Tibial nerve (tissue), 3 donors: ENCODE measurements around the gene NEU4.

Experiments used
- POLR2A ChIP-seq, 2 donors: fragments of 450-650 bp; IDR thresholded peaks; one replicate each; pipeline ENCODE4 v1.6.1; 2017; ENCODE audit warnings: antibody characterized with exemption in 2 of 2, mild to moderate bottlenecking in 2 of 2, moderate library complexity in 2 of 2
- TF ChIP-seq, protein P1 (sequence below), 5 experiments: fragments of 200-600 bp in 3 of 5; fragments of 450-650 bp in 2 of 5; sonication (generic) in 3 of 5; IDR thresholded peaks; one replicate each; pipeline ENCODE4 v1.5.1; 2016 to 2019; ENCODE audit warnings: antibody characterized with exemption in 5 of 5, mild to moderate bottlenecking in 3 of 5, moderate library complexity in 2 of 5

DNA sequence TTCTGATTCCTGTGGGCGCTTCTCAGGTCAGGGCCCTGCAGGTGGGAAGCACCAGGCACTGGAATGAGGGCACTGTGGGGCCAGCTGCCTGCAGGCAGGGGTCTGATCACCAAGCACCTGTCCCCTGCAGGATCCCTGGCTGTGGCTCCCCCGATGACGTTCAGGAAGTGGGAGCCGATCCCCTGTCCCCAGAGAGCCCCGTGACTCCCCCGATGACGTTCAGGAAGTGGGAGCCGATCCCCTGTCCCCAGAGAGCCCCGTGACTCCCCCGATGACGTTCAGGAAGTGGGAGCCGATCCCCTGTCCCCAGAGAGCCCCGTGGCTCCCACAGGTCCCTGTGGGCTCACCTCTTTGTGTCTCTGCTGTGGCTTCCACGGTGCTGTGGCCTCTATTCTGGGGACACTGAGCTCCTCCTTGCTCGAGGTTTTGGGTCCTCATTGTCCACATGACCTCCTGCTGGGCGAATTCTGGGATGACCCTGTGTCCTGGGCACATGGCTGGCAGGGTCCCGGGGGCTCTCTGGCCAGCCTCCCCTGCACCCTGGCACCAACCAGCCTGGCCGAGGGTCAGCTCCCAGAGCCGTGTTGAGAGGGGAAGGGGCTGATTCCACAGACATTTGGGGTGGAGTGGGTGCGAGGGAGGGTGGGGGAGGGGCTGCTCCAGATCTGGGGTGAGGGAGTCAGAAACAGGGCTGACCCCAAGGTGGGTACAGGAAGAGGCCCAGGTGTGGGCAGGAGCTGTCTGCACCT, 4.8 kb downstream of the NEU4 start:
- no peak for TF ChIP-seq POLR2A (IDR thresholded peaks at IDR 0.05)
- TF ChIP-seq, protein P1, sequence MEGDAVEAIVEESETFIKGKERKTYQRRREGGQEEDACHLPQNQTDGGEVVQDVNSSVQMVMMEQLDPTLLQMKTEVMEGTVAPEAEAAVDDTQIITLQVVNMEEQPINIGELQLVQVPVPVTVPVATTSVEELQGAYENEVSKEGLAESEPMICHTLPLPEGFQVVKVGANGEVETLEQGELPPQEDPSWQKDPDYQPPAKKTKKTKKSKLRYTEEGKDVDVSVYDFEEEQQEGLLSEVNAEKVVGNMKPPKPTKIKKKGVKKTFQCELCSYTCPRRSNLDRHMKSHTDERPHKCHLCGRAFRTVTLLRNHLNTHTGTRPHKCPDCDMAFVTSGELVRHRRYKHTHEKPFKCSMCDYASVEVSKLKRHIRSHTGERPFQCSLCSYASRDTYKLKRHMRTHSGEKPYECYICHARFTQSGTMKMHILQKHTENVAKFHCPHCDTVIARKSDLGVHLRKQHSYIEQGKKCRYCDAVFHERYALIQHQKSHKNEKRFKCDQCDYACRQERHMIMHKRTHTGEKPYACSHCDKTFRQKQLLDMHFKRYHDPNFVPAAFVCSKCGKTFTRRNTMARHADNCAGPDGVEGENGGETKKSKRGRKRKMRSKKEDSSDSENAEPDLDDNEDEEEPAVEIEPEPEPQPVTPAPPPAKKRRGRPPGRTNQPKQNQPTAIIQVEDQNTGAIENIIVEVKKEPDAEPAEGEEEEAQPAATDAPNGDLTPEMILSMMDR (IDR thresholded peaks at IDR 0.05), result no peak
